T-helper 2 cell (primary cell): ENCODE measurements around the gene DMGDH.

Experiments used
- DNase-seq, 5 experiments: peaks; one replicate each; pipeline versions ENCODE4 v3.0.0 to v3.0.0-alpha.2; 2012 to 2022

The DMGDH gene

DNA sequence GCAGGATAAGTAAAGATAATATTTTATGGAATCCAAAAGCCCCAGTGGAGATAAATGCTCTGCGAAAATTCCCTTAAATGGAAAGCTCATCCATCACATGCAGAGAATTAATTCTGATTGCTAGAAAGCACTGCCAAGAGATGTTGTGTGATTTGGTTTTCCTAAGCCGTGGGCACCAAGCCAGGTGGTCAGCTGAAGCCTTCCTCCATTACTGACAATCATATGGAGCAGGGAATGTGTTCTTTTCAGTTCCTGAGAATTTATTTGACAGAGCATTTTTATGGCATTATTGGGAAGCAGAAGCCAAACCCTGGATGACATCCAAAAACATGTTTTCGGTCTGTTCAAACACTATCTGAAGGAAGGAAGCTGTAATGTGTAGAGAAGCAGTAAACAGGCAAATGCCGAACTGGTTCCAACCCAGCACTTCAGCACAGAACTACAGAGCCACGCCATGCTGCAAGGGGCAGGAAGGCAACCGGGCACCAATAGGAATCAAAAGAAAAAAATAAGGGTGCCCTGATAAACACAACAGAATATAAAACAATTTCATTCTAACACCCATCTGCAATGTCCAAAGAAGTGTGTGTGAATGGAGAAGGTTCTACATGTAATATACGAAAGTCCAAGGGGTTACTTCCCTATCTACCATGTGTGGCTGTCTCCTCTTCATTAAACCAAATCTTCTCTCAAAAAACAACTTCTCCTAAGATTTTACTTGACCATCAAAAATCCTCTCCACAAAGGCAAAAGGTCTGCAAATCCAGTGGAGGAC, 96.6 kb downstream of the DMGDH start:
- no peak for DNase-seq

DNA sequence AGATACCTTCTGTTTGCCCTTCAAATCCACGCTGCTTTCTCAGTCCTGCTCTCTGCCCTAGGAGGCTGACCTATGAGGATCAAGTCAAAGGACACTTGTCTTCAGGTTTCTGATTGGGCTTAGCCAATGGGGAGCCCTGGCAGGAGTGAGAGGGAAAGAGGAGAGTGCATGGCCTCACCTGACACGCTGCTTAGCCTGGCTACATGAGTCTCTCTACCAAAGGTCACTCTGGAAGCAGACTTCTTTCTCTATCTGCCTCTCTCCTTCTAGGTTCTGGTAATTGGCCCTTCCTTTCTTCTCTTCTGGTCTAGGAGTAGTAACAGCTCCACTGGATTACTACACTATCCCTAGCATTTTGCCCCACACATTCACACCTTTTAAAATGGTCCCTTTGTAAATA, 97.5 kb downstream of the DMGDH start:
- DNase-seq, result no peak

- no peak for DNase-seq
Observed at GRCh38 chr5:78968781-78969180, 100.7 kb downstream of the DMGDH start.

GRCh38 chr5:78964889-78965288, 104.6 kb downstream of the DMGDH start:
- DNase-seq, result peak in 1 of 5 experiments; percentile 44

- no peak for DNase-seq
Observed at GRCh38 chr5:78961743-78962142, 107.7 kb downstream of the DMGDH start.

DNA sequence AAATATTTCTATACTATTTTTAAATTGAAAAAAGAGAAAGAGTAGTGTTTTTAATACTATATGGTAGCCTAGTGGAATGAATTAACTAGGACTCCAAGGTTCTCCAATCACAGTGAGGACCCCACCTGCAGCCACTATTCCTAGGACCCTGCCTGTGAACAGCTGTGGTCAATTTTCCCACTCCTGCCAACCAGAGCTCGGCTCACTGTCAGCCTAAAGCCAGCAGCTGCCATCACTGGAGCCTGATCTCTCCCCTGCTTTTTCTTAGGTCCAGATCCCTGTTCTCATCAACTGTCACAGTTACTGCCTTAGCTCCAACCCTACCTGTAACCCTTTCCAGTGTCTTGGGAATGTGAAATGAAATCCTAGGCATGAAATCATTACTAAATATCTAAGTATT, 109.7 kb downstream of the DMGDH start:
- DNase-seq, result no peak

GRCh38 chr5:78958672-78959445, 110.6 kb downstream of the DMGDH start:
- no peak for DNase-seq

DNA sequence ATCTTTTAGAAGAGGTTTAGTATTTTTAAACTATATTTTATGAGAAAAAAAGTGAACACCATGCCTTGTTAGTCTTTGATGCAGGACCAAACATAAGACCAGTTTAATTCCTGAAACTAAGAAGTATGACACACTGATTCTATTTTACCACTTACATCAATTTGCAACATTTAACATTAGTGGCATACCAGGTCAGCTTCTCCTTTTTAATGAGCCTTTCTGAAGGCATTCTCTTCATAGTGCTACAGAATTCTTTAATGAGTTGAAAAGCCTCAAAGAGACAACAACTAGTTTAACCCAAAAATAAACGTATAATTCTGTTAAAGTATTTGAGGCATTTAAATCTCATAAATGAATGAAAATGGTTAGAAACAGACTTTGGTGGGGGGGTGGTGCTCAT, 112.6 kb downstream of the DMGDH start:
- no peak for DNase-seq

- DNase-seq, result peak in 1 of 5 experiments; percentile 59
Observed at GRCh38 chr5:78953092-78953800, 116.2 kb downstream of the DMGDH start.
